G401 (cell line): ENCODE results near the gene GPR132. TPM values are rescaled to one million over a fixed set of nuclear protein-coding genes. Genes with fewer than 3 reads are reported as not detected.
"Not testable (repeated sequence)": the region's sequence is repeated elsewhere in the genome, so short reads cannot be mapped to it uniquely, and the experiment has no call there.

ENCODE experiments used
- DNase-seq: peaks from one replicate; pipeline ENCODE4 v3.0.0-alpha.2; 2015; ENCODE audit warnings: low spot score
- in situ Hi-C: cut with HindIII; loops from 2 replicates; pipeline ENCODE4 v1.10.0; 2016; ENCODE audit warnings: low sequenced_read_pairs, mixed read lengths
- total RNA-seq: library from RNA; depleted of rRNA; stranded (reverse); fragments of >200 nt; shearing (Covaris generic); gene quantifications from 2 replicates; pipeline ENCODE4 v1.2.3, GENCODE V29; 2014

GPR132 gene
- total RNA-seq, 1 experiment from 2014 or later: not detected

DNA sequence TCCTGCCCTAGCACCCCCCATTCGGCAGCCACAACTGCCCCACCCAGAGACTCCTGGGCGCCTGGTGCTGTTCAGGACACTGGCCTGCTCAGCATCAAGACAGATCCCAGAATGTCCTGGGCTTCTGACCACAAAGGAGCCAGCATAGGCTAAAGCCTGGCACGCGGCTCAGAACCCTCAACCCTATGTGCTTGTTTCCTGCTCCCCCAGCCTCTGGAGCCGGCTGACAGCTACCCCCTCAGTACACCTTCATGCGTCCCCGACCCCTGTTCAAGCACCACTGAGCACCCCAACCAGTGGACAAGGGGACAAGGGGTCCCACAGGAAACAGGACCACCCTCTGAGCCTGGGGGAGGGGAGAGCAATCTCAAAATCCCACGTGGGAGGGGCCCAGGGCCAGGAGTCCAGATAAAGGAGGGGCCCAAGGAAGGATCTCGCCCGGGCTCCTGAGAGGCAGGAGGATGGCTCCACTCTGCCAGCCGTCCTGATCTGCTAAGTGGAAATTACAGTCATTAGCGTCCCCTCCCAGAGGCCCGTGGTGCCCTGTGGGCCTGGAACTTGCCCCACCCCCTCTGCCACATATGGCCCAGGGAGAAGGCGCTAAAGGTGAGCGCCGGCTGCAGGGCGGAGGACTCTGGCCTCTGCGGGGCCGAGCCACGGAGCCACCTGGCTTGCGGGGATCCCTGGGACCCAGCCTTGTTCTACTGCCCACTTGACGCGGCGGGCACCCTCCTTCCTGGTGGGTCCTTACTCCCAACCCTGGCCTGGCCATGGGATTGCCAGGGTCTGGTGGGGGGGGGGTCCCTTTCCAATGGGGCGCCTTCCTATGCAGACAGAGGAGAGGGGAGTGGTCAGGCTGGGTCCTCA, 27.2 kb upstream of the GPR132 start:
- in situ Hi-C loops: no loop called here

DNA sequence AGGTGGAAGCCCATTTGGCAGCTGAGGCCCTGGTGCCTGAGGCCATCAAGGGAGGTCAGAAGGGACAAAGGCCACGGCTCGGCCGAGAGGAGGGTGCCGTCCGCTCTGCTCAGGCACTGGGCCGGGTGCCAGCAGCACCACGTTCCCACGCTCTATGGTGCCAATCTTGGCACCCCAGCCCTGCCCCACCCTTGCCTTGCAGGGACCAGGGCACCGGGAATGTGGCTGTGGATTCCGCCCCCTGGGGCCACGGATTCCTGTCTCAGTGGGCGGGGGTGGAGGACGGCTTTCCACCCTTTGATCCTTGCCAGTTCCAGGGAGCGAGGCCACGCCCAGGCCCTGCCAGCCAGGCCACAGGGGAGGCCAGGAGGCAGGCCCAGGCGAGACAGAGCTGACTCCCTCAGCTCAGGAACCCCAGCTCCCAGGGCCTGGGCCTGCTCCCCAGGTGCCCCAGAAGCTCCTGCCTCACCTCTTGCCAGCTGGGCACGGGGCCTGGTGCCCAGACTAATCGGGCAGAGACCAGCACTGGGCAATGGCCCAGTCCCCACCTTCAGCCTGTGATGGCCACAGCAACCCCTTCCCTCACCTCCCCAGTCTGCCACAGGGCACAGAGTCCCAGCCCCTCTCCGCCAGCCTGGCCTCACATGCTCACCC, 26.4 kb upstream of the GPR132 start:
- peak; percentile 46 for DNase-seq
- in situ Hi-C loops: no loop called here

More for the DNA sequence above, 27.2 kb upstream of the GPR132 start:
- DNase-seq: peak; percentile 37

DNA sequence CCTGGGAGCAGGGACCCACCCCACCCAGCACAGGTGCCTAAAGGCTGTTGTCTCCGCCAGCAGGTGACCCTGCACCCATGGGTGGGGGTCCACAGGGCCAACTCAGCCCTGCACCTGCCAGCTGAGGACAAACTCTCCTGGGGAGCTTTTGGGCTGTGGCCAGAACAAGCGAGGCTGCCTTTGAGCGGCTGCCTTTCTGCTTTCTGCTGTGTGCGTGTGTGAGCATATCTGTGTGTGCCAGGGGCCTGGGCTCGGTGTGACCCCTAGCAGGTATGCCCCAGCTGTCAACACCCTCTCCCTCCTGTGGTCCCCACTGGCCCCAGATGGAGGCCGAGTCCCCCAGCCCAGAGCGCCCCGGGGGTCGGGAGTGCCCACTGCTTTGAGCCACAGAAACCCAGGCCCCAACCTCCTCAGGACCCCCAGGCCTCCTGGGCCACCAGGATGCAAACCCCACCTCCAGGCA, 25.9 kb upstream of the GPR132 start:
- in situ Hi-C loops: no loop called here
- no peak for DNase-seq

DNA sequence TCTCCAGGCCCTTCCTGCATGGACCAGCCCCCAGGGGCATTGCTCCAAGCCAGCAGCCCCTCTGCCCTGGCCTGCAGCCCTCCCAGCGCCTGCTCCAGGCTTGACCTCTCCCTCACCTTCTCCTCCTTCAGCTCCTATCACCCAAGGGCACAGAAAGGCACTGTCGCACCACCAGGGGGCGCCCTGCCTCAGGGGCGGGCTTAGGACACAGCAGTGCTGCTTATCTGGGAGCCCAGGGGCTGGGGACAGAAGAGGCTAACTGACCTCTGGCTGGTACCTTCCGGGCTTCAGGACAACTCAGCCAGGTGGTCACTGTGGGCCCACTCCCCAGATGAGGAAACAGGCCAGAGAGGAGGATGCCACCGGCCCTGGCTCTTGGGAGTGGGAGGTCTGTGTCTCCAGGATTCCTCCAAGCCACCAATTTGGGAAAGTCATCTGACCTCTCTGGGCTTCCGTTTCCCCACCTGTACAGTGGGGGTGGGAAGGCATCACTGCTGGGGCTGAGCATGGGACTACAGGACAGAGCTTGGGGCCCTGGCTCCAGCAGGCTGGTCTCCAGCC, 25.3 kb upstream of the GPR132 start:
- DNase-seq: peak; percentile 76
- in situ Hi-C loops: no loop called here

DNA sequence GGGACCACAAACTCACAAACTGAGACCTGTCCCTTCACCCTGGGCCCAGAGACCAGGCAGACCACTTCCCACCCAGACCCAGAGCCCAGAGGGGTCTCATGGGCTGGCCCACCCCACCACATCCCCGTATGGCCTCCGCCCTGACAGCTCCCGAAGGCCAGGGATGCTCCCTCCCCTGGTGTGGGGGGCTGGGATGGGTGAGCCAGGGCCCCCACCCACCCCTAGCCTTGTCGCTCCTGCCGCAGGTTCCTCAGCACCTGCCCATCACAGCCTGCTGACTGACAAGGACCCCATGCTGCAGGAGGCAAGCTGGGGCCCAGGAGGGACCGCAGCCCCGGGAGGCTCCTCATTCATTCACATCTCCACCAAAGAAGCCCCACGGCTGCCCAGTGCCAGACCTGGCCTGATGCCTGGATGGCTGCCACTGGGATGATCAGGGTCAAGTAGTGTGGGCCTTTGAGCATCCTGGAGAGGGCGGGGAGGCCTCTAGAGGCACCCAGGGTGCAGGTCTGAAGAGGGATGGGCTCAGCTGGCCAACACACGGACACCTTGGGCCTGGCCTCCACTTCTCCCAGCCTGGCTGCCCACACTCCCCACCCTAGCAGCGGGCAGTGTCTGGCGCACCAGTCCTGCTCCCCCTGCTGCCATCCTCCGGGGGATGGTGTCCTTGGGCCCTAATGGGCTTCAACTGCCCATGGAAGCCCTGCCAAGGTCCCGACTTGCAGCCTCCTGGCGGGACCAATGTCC, 24.7 kb upstream of the GPR132 start:
- no peak for DNase-seq
- in situ Hi-C loops: no loop called here

DNA sequence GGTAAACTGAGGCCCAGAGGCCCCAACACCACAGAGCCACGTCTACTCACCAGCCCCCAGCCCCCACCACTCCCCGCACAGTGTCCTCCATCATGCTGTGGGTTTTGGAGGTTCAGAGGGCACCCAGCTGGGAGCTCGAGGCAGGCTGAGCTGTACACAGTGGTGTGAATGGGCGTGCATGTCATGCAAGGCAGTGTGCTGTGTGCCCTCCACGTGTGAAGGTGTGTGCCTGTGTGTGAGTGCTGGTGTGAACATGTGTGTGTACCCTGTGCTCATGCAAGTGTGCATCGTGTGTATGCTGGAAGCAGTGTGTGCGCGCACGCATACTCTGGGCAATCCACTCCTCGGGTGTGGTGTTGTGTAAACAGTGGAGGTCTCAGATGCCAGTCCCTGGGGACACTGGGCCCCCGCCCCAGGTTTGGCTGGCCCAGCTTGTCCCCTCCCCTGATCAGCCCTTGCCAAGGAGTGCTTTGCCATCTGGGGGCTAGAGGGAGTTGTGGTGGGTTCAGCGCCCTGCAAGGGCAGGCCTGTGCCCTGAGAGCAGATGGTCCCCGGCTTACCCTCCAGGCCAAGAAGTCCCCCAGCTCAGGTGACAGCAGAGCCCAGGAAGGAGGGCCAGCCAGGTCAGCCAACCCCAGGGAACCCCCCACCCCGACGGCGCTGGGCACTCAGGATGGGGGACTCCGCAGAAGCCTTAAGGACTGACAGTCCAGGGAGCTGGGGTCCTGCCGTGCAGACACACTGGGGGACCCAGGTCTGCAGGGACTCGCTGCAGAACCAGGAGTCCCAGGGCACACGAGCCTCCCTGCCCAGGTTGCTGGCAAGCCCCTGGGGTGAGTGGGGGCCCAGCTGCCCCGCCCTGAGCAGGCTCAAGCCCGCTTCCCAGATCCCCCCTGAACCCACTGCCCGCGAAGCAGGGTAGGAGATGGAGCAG, 23.8 kb upstream of the GPR132 start:
- in situ Hi-C loops: no loop called here
- DNase-seq: peak; percentile 8

DNA sequence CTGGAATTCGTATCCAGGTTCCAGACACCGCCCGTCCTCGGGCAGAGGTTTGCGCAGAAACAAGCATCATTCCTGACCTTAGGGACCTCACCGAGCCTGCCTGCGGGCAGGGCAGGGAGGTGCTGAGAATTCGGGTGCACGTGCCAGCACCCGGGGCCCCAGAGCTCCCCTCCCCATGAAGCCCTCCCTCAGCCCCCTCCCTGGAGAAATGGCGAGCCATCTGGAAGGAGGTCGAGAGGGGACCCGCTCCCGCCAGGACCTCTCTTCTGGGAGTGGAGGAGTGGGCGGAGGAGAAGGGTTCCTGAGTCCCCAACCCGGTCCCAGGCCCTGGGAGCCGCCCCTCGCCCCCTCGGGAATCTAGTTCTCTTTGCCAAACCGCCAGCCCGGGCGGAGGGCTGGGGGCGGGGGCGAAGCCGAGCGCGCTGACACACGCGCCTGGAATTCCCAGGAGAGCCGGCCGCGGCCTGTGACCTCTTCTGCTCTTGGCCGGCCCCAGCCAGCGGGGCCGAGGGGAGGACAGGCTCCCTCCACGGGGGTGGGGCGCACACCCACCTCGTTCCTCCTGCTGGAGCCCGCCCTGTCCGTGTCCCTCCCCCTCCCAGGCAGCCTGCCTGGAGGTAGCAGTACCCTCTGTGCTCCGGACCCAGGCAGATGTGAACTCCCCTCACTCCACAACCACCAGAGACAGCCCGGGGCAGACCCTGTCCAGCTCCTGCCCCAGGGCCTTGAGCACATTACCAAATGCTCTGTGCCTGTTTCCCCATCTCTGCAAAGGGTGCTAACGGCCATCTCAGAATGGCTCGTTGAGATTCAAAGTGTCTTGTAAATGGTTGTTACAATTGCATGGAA, 23.0 kb upstream of the GPR132 start:
- peak; percentile 16 for DNase-seq
- in situ Hi-C loops: no loop called here

DNA sequence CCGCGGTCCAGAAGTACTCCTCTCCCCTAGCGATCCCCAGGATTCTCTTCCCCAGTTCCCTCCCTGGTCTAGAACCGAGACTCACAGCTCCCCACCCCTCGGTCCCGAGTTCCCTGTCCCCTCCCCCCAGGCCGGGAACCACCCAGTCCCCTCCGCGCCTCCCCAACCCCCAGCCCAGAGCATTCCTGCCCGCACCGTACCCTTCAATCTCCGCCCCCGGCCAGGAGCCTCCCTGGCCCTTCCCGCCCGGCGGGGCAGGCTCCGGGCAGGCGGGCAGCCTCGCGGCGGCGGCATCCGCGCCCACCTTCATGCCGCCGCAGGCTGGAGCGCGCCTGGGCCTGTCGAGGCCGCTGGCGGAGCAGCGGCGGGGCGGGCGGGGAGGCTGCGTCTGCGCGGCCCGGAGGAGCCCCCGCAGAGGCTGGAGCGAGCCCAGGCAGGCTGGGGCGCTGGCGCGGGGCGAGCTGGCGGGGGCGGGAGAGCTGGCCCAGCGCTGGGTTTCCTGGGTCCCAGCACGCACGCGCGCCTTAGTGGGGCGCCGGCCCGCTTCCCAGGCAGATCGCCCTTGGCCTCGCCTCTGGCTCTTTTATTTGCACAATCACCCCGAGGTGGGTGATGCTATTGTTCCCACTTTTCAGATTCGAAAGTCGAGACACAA, 22.2 kb upstream of the GPR132 start:
- in situ Hi-C loops: no loop called here
- DNase-seq: peak; percentile 46

DNA sequence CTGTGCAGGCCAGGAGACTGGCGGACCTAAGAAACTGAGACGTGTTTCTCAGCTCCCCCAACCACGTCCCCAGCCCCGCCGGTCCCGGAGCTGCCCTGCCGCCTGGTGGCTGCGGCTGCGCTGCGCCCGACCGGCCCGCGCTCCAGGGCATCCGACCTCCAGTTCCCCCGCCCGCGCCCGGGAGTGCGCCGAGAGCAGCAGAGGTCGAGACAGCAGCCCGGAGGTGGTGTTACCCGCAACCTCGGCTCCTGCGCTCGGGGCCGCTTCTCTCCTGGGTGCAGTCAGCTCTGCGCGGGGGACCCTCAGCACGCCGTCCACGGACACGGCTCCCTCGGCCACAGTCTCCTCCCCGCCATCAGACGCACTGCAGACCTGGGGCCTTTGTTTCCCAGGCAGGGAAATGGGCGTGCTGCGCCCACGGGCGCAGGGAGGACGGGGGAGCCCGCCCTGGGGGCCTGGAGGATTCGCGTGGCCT, 21.6 kb upstream of the GPR132 start:
- in situ Hi-C loops: no loop called here
- peak; percentile 60 for DNase-seq

DNA sequence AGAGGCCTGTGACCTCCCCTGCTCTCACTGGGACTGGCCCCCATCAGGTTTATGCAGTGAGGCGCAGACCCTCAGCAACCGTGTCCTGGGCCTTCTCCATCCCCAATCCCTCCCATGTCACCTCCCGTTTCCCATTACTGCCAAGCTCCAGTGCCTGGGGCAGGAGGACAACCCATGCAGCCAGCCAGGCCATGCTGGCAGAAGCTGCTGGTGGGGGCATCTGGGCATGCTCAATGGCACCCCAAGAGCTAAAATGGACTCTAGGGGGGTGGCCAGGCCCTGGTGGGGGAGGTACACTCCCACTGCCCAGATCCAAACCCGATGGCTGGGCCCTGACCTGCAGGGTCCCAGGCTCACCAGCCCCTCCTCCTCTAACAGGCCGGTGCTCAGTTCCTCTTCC, 20.5 kb upstream of the GPR132 start:
- in situ Hi-C loops: no loop called here
- no peak for DNase-seq

DNA sequence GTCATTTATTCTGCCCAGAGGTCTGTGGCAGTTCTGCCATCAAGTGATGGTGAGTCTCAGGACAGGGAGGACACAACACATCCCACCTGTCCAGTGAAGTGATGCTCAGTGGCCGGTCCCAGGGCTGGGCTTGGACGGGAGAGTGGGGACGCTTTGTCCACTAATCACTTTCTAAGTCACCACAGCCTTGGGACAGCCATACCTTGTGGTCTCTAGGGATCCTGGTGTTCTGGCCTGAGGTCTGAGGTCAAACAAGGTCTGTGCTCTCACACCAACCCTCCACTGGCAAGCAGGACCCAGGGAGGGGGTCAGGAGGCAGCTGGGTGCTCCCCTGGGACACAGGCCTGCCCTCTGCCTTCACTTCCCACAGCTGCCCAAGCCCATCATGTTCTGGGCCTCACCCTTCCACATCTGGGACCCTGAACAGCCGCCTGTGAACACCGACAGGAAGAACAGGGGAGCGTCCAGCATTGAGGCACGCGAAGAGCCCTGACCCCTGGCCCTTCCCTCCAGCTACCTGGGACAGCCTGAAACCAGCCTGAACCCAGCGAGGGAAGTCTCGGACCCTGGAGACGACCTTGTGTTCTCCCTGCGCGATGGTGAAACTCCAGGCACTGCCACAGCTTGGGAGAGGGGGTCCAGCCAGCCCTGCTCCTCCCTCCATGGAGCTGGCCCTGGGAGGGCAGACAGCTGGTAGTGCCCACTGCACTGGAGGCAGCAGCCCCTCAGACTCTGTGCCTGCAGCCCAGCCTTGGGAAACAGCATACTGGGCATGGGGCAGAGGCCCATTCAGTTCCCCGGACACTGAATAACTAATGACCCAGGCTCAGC, 19.7 kb upstream of the GPR132 start:
- DNase-seq: no peak
- in situ Hi-C loops: no loop called here

DNA sequence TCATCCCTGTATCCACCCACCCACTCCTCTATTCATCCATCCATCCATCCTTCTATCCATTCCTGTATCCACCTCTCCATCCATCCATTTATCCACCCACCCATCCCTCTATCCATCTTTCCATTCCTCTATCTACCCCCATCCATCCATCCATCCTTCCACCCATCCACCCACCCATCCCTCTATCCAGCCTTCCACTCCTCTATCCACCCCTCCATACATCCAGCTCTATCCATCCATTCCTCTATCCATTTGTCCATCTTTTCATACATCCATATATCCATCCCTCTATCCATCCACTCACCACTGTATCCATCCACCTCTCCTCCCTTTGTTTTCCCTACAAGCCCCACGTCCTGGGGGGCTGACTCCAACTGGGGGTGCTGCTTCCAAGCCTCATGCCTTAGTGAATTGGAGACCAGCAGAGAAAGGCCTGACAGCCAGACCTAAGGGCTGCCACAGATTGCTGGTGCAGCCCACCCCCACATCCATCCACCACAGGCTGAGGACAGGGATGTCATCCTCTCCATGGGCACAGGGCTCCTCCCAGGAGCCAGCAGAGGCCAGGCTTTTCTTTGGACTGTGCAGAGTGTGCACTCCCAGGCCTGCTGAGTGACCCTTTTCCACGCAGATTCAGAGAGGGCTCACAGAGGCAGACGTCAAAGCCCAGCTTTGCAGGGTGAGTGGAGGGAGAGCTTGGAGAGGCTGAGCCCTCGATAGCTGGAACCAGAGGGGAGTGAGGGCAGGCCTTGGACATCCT, 18.9 kb upstream of the GPR132 start:
- in situ Hi-C loops: no loop called here
- no peak for DNase-seq

DNA sequence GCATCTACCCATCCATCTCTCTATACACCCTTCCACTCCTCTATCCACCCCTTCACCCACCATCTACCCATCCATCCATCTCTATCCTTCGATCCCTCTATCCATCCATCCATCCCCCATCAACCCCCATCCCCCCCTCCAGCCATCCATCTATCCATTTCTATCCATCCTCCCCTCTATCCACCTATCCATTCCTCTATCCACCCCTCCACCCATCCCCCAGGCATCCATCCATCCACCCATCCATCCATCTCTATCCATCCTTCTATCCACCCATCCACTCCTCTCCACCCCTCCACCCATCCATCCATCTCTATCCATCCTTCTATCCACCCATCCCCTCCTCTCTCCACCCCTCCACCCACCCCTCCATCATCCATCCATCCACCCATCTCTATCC, 17.5 kb upstream of the GPR132 start:
- in situ Hi-C loops: no loop called here
- DNase-seq: no peak

DNA sequence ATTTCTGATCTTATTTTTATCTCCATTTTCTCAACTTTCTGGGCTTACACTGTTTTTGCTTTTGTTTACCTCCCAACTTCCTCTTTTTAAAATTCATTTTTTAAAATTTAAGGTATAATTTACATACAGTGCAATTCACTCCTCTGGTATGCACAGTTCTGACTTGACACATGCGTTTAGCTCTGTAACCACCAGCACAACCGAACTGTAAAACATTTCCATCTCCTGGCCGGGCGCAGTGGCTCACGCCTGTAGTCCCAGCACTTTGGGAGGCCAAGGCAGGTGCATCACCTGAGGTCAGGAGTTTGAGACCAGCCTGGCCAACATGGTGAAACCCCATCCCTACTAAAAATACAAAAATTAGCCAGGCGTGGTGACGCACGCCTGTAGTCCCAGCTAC, 16.2 kb upstream of the GPR132 start:
- in situ Hi-C loops: not testable (repeated sequence)

DNA sequence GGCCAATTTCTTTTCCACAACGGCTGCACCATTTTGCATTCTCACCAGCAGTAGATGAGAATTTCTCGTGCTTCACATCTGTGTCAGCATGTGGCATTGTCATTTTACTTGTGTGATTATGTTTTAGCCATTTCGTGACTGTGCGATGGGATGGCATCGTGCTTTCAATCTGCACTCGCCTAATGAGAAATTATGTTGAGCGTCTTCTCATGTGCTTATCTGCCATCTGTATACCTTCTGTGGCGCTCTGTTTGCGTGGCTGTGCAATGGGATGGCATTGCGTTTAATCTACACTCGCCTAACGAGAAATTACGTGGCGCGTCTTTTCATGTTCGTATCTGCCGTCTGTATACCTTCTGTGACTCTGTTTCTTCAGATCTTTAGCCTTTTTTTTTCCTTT, 14.9 kb upstream of the GPR132 start:
- in situ Hi-C loops: no loop called here

More for the DNA sequence above, 16.2 kb upstream of the GPR132 start:
- DNase-seq: not testable (repeated sequence)

DNA sequence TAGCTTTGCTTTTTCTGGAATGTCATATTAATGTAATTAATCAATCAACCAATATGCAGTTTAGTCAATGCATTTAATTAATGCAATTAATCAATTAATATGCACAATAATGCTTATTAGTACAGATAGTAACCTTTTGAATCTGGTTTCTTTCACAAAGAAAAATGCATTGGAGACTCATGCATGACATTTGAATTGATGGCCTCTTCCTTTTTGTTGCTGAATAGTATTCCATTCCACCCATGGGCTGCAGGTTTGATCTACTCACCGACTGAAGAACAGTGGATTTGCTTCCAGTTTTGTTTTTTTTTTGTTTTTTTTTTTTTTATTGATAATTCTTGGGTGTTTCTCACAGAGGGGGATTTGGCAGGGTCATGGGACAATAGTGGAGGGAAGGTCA, 13.1 kb upstream of the GPR132 start:
- in situ Hi-C loops: no loop called here
- DNase-seq: no peak

More for the DNA sequence above, 14.9 kb upstream of the GPR132 start:
- DNase-seq: no peak
